Cardiac muscle cell (in vitro differentiated cells and primary cell): ENCODE results near the gene LPCAT1. TPM values are rescaled to one million over a fixed set of nuclear protein-coding genes. Genes with fewer than 3 reads are reported as not detected.

Experiments used
- DNase-seq, 2 donors: peaks; one replicate each; pipeline versions ENCODE4 v3.0.0 to v3.0.0-alpha.2; 2010 to 2017; ENCODE audit warnings: low read depth in 1 of 2, low spot score in 1 of 2
- H3K27ac ChIP-seq: fragments of 200-600 bp; sonication (generic); 2 replicates; pipeline ENCODE4 v1.5.1; 2016
- H3K27me3 ChIP-seq: fragments of 200-600 bp; sonication (generic); 2 replicates; pipeline ENCODE4 v1.6.0; 2016; ENCODE audit warnings: control low read depth
- H3K36me3 ChIP-seq: fragments of 200-600 bp; sonication (generic); 2 replicates; pipeline ENCODE4 v1.5.1; 2016; ENCODE audit warnings: control low read depth
- H3K4me1 ChIP-seq: fragments of 200-600 bp; sonication (generic); 2 replicates; pipeline ENCODE4 v1.8.1; 2017; ENCODE audit warnings: low read depth, mild to moderate bottlenecking, mixed run types
- H3K4me3 ChIP-seq: fragments of 200-600 bp; sonication (generic); 2 replicates; pipeline ENCODE4 v1.5.1; 2016; ENCODE audit warnings: mild to moderate bottlenecking
- H3K9me3 ChIP-seq: fragments of 200-600 bp; sonication (generic); 2 replicates; pipeline ENCODE4 v1.5.1; 2017; ENCODE audit warnings: low read depth, mild to moderate bottlenecking, control low read depth
- CTCF ChIP-seq: IDR thresholded peaks from 2 replicates; pipeline ENCODE4 v1.5.1; 2012; ENCODE audit warnings: low read depth, mild to moderate bottlenecking, low read length
- polyA plus RNA-seq: library from polyadenylated mRNA; unstranded; fragments of >200 nt; fragmentation: Nextera tagmentation; extraction: Ambion mirVana; gene quantifications from 2 replicates; pipeline ENCODE4 v1.2.1, GENCODE V29; 2016
- total RNA-seq: library from RNA; depleted of rRNA; stranded (reverse); fragments of >200 nt; gene quantifications from 2 replicates; pipeline ENCODE4 v1.2.3, GENCODE V29; 2016

LPCAT1 gene
- total and polyA plus RNA-seq, 2 experiments from 2014 or later = 48.5 to 57.3 TPM

- TF ChIP-seq CTCF = no peak
- H3K27me3 ChIP-seq = no peaks in the 10 kb centered on the region
- no peak for DNase-seq
- H3K9me3 ChIP-seq = no peaks in the 10 kb centered on the region
- H3K36me3 ChIP-seq = peaks cover 13% of the 10 kb centered on the region
- no peak overlapping the region for H3K4me3 ChIP-seq
- H3K27ac ChIP-seq = no peak overlapping the region
- H3K4me1 ChIP-seq = no peaks in the 10 kb centered on the region
Measured at GRCh38 chr5:1489754-1490153, 34.0 kb downstream of the LPCAT1 start.

- no peak for TF ChIP-seq CTCF
- no peak overlapping the region for H3K27ac ChIP-seq
Measured at GRCh38 chr5:1488882-1489680, 34.7 kb downstream of the LPCAT1 start.

GRCh38 chr5:1487079-1487764 lies 36.5 kb downstream of the LPCAT1 start:
- no peak for DNase-seq
- Histone ChIP-seq H3K36me3 (peaks cover 13% of the 10 kb centered on the region), H3K27ac (no peak overlapping the region), H3K4me1 (no peaks in the 10 kb centered on the region), H3K4me3 (no peak overlapping the region), H3K9me3 (no peaks in the 10 kb centered on the region), H3K27me3 (no peaks in the 10 kb centered on the region)
- no peak for TF ChIP-seq CTCF

More at GRCh38 chr5:1488882-1489680, 34.7 kb downstream of the LPCAT1 start:
- DNase-seq = peak in 1 of 2 donors; percentile 32
- H3K27me3 ChIP-seq = no peaks in the 10 kb centered on the region
- no peak overlapping the region for H3K4me3 ChIP-seq
- H3K4me1 ChIP-seq = no peaks in the 10 kb centered on the region
- H3K9me3 ChIP-seq = no peaks in the 10 kb centered on the region
- peaks cover 13% of the 10 kb centered on the region for H3K36me3 ChIP-seq

GRCh38 chr5:1486271-1486670 lies 37.5 kb downstream of the LPCAT1 start:
- Histone ChIP-seq H3K27ac (no peak overlapping the region), H3K36me3 (peaks cover 13% of the 10 kb centered on the region), H3K9me3 (no peaks in the 10 kb centered on the region), H3K4me1 (no peaks in the 10 kb centered on the region), H3K27me3 (no peaks in the 10 kb centered on the region), H3K4me3 (no peak overlapping the region)
- no peak for DNase-seq
- no peak for TF ChIP-seq CTCF

GRCh38 chr5:1485579-1486118 lies 38.1 kb downstream of the LPCAT1 start:
- no peak for DNase-seq
- no peaks in the 10 kb centered on the region for H3K27me3 ChIP-seq
- no peak overlapping the region for H3K27ac ChIP-seq
- H3K4me3 ChIP-seq = no peak overlapping the region
- no peaks in the 10 kb centered on the region for H3K9me3 ChIP-seq
- peaks cover 13% of the 10 kb centered on the region for H3K36me3 ChIP-seq
- TF ChIP-seq CTCF = no peak
- no peaks in the 10 kb centered on the region for H3K4me1 ChIP-seq
